ENCODE results near the gene RPS6KA4. TPM values are rescaled to one million over a fixed set of nuclear protein-coding genes. Genes with fewer than 3 reads are reported as not detected.
"Not testable (repeated sequence)": the region's sequence is repeated elsewhere in the genome, so short reads cannot be mapped to it uniquely, and the experiment has no call there.

Gene RPS6KA4
- total RNA-seq, 1 donor from 2014 or later: 12.7 TPM

- H3F3A ChIP-seq (ENCODE audit: low read depth): peaks cover 29% of the 10 kb centered on the region
- H3K27me3 Mint-ChIP-seq (ENCODE audit: insufficient read depth, low read depth): peaks cover 5% of the 10 kb centered on the region
- no peak overlapping the region for H3K4me3 ChIP-seq
- H3K4me3 Mint-ChIP-seq: peak overlapping the region; percentile 55
- peaks cover 2% of the 10 kb centered on the region for H3K36me3 Mint-ChIP-seq
- H3K79me2 ChIP-seq (ENCODE audit: low read depth): peaks cover 26% of the 10 kb centered on the region
- H3K36me3 ChIP-seq: no peaks in the 10 kb centered on the region
- H3K27me3 ChIP-seq: no peaks in the 10 kb centered on the region
- H3K4me1 Mint-ChIP-seq: peaks cover 15% of the 10 kb centered on the region
- H3K4me1 ChIP-seq: peaks cover 12% of the 10 kb centered on the region
- TF ChIP-seq EZH2 (IDR thresholded peaks at IDR 0.05) (no peak), EZH2phosphoT487 (IDR thresholded peaks at IDR 0.05) (no peak), CTCF (IDR thresholded peaks at IDR 0.05) (no peak)
- peaks cover 12% of the 10 kb centered on the region for H4K20me1 ChIP-seq (ENCODE audit: low read depth)
- H3K9me3 Mint-ChIP-seq: no peaks in the 10 kb centered on the region
- H3K27ac ChIP-seq: no peak overlapping the region
- H3K27ac Mint-ChIP-seq: peak overlapping the region; percentile 94
- H3K9ac ChIP-seq: no peak overlapping the region
- H3K4me2 ChIP-seq: no peak overlapping the region
- no peak overlapping the region for H2AFZ ChIP-seq (replicated peaks)
- no peak for DNase-seq (ENCODE audit: low spot score)
- H3K9me3 ChIP-seq (ENCODE audit: low read depth): no peaks in the 10 kb centered on the region
Measured at GRCh38 chr11:64314146-64314804, 44.7 kb upstream of the RPS6KA4 start.

DNA sequence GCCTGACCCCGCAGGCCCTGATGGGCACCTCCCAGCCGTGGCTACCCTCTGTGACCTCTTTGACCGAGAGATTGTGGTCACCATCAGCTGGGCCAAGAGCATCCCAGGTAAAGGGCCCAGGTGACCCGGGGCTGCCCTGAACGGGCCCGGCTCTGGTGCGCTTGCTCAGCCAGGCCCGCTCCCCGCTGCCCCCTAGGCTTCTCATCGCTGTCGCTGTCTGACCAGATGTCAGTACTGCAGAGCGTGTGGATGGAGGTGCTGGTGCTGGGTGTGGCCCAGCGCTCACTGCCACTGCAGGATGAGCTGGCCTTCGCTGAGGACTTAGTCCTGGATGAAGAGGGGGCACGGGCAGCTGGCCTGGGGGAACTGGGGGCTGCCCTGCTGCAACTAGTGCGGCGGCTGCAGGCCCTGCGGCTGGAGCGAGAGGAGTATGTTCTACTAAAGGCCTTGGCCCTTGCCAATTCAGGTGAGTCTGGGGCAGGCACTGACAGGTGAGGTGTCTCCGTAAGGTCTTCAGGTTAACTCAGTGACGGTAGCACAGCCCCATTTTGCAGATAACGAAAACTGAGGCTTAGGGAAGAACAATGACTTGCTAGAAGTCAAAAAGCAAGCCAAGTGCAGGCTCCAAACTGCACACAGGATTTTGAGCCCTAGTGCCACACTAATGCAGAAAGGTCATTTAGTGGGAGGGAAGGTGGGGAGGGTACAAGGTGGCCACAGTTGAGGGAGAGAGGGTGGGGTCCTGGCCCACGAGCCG is 44.0 kb upstream of the RPS6KA4 start:
- H3K27ac Mint-ChIP-seq: no peak overlapping the region
- Histone ChIP-seq H3K36me3 (no peaks in the 10 kb centered on the region), H4K20me1 (ENCODE audit: low read depth) (peaks cover 12% of the 10 kb centered on the region), H3K27ac (no peak overlapping the region), H3K9me3 (ENCODE audit: low read depth) (no peaks in the 10 kb centered on the region), H3K9ac (no peak overlapping the region), H3K4me2 (no peak overlapping the region), H3K4me3 (no peak overlapping the region), H3F3A (ENCODE audit: low read depth) (peaks cover 29% of the 10 kb centered on the region), H3K4me1 (peaks cover 12% of the 10 kb centered on the region), H3K27me3 (no peaks in the 10 kb centered on the region), H3K79me2 (ENCODE audit: low read depth) (peaks cover 26% of the 10 kb centered on the region), H2AFZ (replicated peaks) (no peak overlapping the region)
- TF ChIP-seq EZH2 (IDR thresholded peaks at IDR 0.05) (no peak), CTCF (IDR thresholded peaks at IDR 0.05) (no peak)
- H3K27me3 Mint-ChIP-seq (ENCODE audit: insufficient read depth, low read depth): peaks cover 6% of the 10 kb centered on the region
- H3K4me3 Mint-ChIP-seq: peak overlapping the region; percentile 43
- peaks cover 2% of the 10 kb centered on the region for H3K36me3 Mint-ChIP-seq
- DNase-seq (ENCODE audit: low spot score): no peak
- no peaks in the 10 kb centered on the region for H3K9me3 Mint-ChIP-seq
- H3K4me1 Mint-ChIP-seq: peaks cover 16% of the 10 kb centered on the region

GRCh38 chr11:64315667-64316526 is 43.1 kb upstream of the RPS6KA4 start:
- not testable (repeated sequence) for H3K36me3 Mint-ChIP-seq; H3K27ac Mint-ChIP-seq; DNase-seq (ENCODE audit: low spot score); H2AFZ ChIP-seq (replicated peaks); H3K27me3 ChIP-seq; H3K36me3 ChIP-seq; H3K27ac ChIP-seq; H3K9me3 Mint-ChIP-seq; H3K9ac ChIP-seq; H3K9me3 ChIP-seq (ENCODE audit: low read depth); H3K27me3 Mint-ChIP-seq (ENCODE audit: insufficient read depth, low read depth)
- Mint-ChIP-seq H3K4me1 (peaks cover 15% of the 10 kb centered on the region), H3K4me3 (peak overlapping the region; percentile 95)
- peaks cover 29% of the 10 kb centered on the region for H3F3A ChIP-seq (ENCODE audit: low read depth)
- peak overlapping the region; percentile 72 for H3K4me2 ChIP-seq
- H4K20me1 ChIP-seq (ENCODE audit: low read depth): peaks cover 12% of the 10 kb centered on the region
- H3K4me3 ChIP-seq: peak overlapping the region; percentile 82
- H3K79me2 ChIP-seq (ENCODE audit: low read depth): peaks cover 26% of the 10 kb centered on the region
- peaks cover 12% of the 10 kb centered on the region for H3K4me1 ChIP-seq
